H1 (cell line): ENCODE data around the gene PPP1R2. TPM values are rescaled to one million over a fixed set of nuclear protein-coding genes. Genes with fewer than 3 reads are reported as not detected.

Experiments used
- GTF2F1 ChIP-seq: IDR thresholded peaks from 2 replicates; pipeline ENCODE4 v1.6.1; 2012; ENCODE audit warnings: low read depth, low read length, improper control_type of control experiment, borderline replicate concordance
- HDAC2 ChIP-seq, 2 experiments: fragments of 300-600 bp in 1 of 2; sonication (generic) in 1 of 2; IDR thresholded peaks; 2 replicates each; pipeline ENCODE4 v1.6.1; 2011 to 2012; ENCODE audit warnings: low read depth in 2 of 2, low read length in 2 of 2, mild to moderate bottlenecking in 2 of 2, moderate library complexity in 2 of 2, borderline replicate concordance in 1 of 2, inconsistent platforms in 1 of 2
- SIN3A ChIP-seq, 2 experiments: IDR thresholded peaks in 1 of 2; conservative IDR thresholded peaks in 1 of 2; 2 replicates each; pipeline ENCODE4 v1.6.1; 2011 to 2012; ENCODE audit warnings: low read length in 2 of 2, improper control_type of control experiment in 1 of 2, low read depth in 1 of 2, mild to moderate bottlenecking in 1 of 2
- SRF ChIP-seq: IDR thresholded peaks from 2 replicates; pipeline ENCODE4 v1.6.1; 2011; ENCODE audit warnings: mild to moderate bottlenecking, low read depth, low read length, moderate library complexity
- polyA plus RNA-seq, 7 experiments: library from polyadenylated mRNA; depleted of rRNA in 3 of 7; stranded (reverse) in 5 of 7; unstranded in 2 of 7; fragments of >200 nt in 5 of 7; fragments of 200-250 nt in 2 of 7; gene quantifications; 1 replicate in 5 of 7; 2 replicates in 1 of 7; 4 replicates in 1 of 7; pipeline versions ENCODE4 v1.2.1 to v1.2.3, GENCODE V29; 2011 to 2013; ENCODE audit warnings: missing spikeins in 2 of 7, mixed read lengths in 2 of 7
- total RNA-seq: library from RNA; stranded (reverse); fragmentation: NEBNext Ultra II Directional; extraction: Animal tissue kit (Norgen Biotek cat#: 25700); gene quantifications from 2 replicates; pipeline ENCODE4 v1.2.1, GENCODE V29; 2021
- TF ChIP-seq, protein P1 (sequence below): fragments of 300-600 bp; sonication (generic); IDR thresholded peaks from 2 replicates; pipeline ENCODE4 v1.7.1; 2012; ENCODE audit warnings: low read length, moderate library complexity, mild to moderate bottlenecking, inconsistent platforms; ENCODE audit not compliant: insufficient replicate concordance

PPP1R2 gene
- total and polyA plus RNA-seq, 2 of the 8 experiments (the other 6 are each of a cell fraction or from before 2014, with no cell fraction given): 14.0 to 26.5 TPM

DNA sequence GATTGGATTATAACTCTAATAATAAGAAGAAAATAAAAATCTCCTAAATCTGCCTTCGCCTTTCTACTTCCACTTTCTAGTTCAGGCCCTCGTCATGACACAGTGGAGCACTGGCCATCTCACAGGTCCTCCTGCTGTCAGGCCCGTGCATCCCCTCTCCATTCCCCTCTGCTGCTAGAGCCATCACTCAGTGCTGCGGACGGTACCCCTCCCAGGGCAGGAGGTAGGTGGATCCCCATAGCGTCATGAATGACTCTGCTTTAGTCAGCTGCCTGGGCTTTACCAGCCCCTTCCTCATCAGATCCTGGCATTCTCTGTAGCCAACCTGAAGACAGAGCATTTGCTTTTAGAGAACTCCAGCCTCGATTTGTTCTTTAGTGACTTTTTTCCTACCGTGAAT lies 12.0 kb upstream of the PPP1R2 start (continued):
- TF ChIP-seq, protein P1, sequence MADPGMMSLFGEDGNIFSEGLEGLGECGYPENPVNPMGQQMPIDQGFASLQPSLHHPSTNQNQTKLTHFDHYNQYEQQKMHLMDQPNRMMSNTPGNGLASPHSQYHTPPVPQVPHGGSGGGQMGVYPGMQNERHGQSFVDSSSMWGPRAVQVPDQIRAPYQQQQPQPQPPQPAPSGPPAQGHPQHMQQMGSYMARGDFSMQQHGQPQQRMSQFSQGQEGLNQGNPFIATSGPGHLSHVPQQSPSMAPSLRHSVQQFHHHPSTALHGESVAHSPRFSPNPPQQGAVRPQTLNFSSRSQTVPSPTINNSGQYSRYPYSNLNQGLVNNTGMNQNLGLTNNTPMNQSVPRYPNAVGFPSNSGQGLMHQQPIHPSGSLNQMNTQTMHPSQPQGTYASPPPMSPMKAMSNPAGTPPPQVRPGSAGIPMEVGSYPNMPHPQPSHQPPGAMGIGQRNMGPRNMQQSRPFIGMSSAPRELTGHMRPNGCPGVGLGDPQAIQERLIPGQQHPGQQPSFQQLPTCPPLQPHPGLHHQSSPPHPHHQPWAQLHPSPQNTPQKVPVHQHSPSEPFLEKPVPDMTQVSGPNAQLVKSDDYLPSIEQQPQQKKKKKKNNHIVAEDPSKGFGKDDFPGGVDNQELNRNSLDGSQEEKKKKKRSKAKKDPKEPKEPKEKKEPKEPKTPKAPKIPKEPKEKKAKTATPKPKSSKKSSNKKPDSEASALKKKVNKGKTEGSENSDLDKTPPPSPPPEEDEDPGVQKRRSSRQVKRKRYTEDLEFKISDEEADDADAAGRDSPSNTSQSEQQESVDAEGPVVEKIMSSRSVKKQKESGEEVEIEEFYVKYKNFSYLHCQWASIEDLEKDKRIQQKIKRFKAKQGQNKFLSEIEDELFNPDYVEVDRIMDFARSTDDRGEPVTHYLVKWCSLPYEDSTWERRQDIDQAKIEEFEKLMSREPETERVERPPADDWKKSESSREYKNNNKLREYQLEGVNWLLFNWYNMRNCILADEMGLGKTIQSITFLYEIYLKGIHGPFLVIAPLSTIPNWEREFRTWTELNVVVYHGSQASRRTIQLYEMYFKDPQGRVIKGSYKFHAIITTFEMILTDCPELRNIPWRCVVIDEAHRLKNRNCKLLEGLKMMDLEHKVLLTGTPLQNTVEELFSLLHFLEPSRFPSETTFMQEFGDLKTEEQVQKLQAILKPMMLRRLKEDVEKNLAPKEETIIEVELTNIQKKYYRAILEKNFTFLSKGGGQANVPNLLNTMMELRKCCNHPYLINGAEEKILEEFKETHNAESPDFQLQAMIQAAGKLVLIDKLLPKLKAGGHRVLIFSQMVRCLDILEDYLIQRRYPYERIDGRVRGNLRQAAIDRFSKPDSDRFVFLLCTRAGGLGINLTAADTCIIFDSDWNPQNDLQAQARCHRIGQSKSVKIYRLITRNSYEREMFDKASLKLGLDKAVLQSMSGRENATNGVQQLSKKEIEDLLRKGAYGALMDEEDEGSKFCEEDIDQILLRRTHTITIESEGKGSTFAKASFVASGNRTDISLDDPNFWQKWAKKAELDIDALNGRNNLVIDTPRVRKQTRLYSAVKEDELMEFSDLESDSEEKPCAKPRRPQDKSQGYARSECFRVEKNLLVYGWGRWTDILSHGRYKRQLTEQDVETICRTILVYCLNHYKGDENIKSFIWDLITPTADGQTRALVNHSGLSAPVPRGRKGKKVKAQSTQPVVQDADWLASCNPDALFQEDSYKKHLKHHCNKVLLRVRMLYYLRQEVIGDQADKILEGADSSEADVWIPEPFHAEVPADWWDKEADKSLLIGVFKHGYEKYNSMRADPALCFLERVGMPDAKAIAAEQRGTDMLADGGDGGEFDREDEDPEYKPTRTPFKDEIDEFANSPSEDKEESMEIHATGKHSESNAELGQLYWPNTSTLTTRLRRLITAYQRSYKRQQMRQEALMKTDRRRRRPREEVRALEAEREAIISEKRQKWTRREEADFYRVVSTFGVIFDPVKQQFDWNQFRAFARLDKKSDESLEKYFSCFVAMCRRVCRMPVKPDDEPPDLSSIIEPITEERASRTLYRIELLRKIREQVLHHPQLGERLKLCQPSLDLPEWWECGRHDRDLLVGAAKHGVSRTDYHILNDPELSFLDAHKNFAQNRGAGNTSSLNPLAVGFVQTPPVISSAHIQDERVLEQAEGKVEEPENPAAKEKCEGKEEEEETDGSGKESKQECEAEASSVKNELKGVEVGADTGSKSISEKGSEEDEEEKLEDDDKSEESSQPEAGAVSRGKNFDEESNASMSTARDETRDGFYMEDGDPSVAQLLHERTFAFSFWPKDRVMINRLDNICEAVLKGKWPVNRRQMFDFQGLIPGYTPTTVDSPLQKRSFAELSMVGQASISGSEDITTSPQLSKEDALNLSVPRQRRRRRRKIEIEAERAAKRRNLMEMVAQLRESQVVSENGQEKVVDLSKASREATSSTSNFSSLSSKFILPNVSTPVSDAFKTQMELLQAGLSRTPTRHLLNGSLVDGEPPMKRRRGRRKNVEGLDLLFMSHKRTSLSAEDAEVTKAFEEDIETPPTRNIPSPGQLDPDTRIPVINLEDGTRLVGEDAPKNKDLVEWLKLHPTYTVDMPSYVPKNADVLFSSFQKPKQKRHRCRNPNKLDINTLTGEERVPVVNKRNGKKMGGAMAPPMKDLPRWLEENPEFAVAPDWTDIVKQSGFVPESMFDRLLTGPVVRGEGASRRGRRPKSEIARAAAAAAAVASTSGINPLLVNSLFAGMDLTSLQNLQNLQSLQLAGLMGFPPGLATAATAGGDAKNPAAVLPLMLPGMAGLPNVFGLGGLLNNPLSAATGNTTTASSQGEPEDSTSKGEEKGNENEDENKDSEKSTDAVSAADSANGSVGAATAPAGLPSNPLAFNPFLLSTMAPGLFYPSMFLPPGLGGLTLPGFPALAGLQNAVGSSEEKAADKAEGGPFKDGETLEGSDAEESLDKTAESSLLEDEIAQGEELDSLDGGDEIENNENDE: no peak
- no peak for TF ChIP-seq SRF
- TF ChIP-seq SIN3A (conservative IDR thresholded peaks at IDR 0.05 in 1 of 2, IDR thresholded peaks at IDR 0.05 in 1 of 2; ENCODE audit: low read depth in 1 of 2, low read length in 2 of 2): no peak
- no peak for TF ChIP-seq GTF2F1
- TF ChIP-seq HDAC2 (IDR thresholded peaks at IDR 0.05; ENCODE audit: borderline replicate concordance in 1 of 2, low read depth in 2 of 2, low read length in 2 of 2): no peak
